Pancreas (tissue), 10 donors: ENCODE measurements around the gene RRM2. TPM values are rescaled to one million over a fixed set of nuclear protein-coding genes. Genes with fewer than 3 reads are reported as not detected.

Source experiments
- ATAC-seq, 4 donors: fragments of 200-7000 bp; cut with Tn5 transposase; one replicate each; pipeline versions ENCODE4 v1.8.0 to v1.9.1; 2020; ENCODE audit warnings: mild to moderate bottlenecking in 4 of 4, moderate library complexity in 4 of 4
- DNase-seq, 6 donors: peaks; one replicate each; pipeline ENCODE4 v3.0.0-alpha.2; 2020
- FAIRE-seq: peaks from 2 replicates; lab custom pipeline; 2012; peaks lifted over from hg19 to GRCh38; lab: Jason Lieb, UNC
- H3K27ac ChIP-seq, 4 donors: fragments of 200-600 bp; sonication (generic); 1 replicate in 3 of 4; 2 replicates in 1 of 4; pipeline versions ENCODE4 v1.5.0 to v1.8.0; 2020
- H3K27me3 ChIP-seq, 4 donors: fragments of 200-600 bp; one replicate each; pipeline ENCODE4 v1.8.0; 2021
- H3K36me3 ChIP-seq, 3 donors: fragments of 200-600 bp; sonication (generic) in 1 of 3; one replicate each; pipeline versions ENCODE4 v1.5.0 to v1.8.0; 2020 to 2021
- H3K4me1 ChIP-seq, 3 donors: fragments of 200-600 bp; one replicate each; pipeline ENCODE4 v1.8.0; 2021
- H3K4me3 ChIP-seq, 4 donors: fragments of 200-600 bp; sonication (generic) in 2 of 4; one replicate each; pipeline versions ENCODE4 v1.5.0 to v1.8.0; 2020 to 2021
- H3K9me3 ChIP-seq, 4 donors: fragments of 200-600 bp; one replicate each; pipeline ENCODE4 v1.8.0; 2021
- CTCF ChIP-seq, 4 donors: fragments of 200-600 bp; sonication (generic) in 3 of 4; IDR thresholded peaks; one replicate each; pipeline versions ENCODE4 v1.5.0 to v1.8.0; 2021; ENCODE audit warnings: antibody characterized with exemption in 4 of 4
- WGBS, 2 donors: extraction: QIAGEN DNeasy Blood & Tissue Kit; methylation state at CpG; one replicate each; pipeline ENCODE4 v1.1.7; 2013; 5-methylcytosine and 5-hydroxymethylcytosine counted together
- intact Hi-C, 3 donors: fragments of 100-400 bp; cut with DNase I; formaldehyde crosslinking; loops; one replicate each; pipeline versions ENCODE4 v1.11.1 to v1.14.2; 2022
- polyA plus RNA-seq, 2 donors: library from polyadenylated mRNA; stranded (reverse); fragments of 200-250 nt; gene quantifications; one replicate each; pipeline ENCODE4 v1.2.3, GENCODE V29; 2013
- total RNA-seq, 6 donors: library from RNA; stranded (reverse); fragmentation: NEBNext Ultra II Directional in 4 of 6; extraction: Animal tissue kit (Norgen Biotek cat#: 25700) in 4 of 6; gene quantifications; one replicate each; pipeline versions ENCODE4 v1.2.1 to v1.2.4, GENCODE V29; 2021 to 2023
- donor health status: healthy with polysubstance abuse.
- donor health status: DM: no; HTN: no; CAD: no; lungs with moderate emphysema.
- donor health status: DM: no; HTN: no; CAD: no.
- donor health status: control.
- donor health status: control.
- donor health status: Bipolar disorder and iron deficiency.
- donor health status: DM: yes; HTN: yes; CAD: no.
- donor health status: DM: no; HTN: no; CAD: no.
- donor health status: DM: no; HTN: no; CAD: no.
- donor health status: DM: yes; HTN: yes; CAD: no.

The RRM2 gene
- total and polyA plus RNA-seq, 8 donors, result 0.16 to 3.0 (median 1.3) TPM

GRCh38 chr2:10132596-10132995 lies 10.1 kb downstream of the RRM2 start:
- 91 to 93% methylated on average over 6 of the region's 6 CpGs for WGBS, 2 donors
- intact Hi-C loops, result loop anchor here in 1 of 3 donors (10.0 kb wide), 1 partner anchor 292 kb away; no protein-coding TSS in a partner anchor
- FAIRE-seq, result no peak

GRCh38 chr2:10132996-10133647 lies 10.6 kb downstream of the RRM2 start:
- H3K9me3 ChIP-seq, result no peaks in the 10 kb centered on the region
- 90 to 91% methylated on average over 6 of the region's 6 CpGs for WGBS, 2 donors
- no peak for TF ChIP-seq CTCF (IDR thresholded peaks at IDR 0.05)
- intact Hi-C loops, result loop anchor here in 1 of 3 donors (10.0 kb wide), 1 partner anchor 292 kb away; no protein-coding TSS in a partner anchor
- DNase-seq (peak in 1 of 6 donors; percentile 31), FAIRE-seq (no peak), ATAC-seq (no peak)
- H3K27me3 ChIP-seq, result no peaks in the 10 kb centered on the region
- H3K4me1 ChIP-seq, result no peaks in the 10 kb centered on the region
- H3K36me3 ChIP-seq, result no peaks in the 10 kb centered on the region
- no peak overlapping the region for H3K4me3 ChIP-seq
- H3K27ac ChIP-seq, result no peak overlapping the region

More at GRCh38 chr2:10132596-10132995, 10.1 kb downstream of the RRM2 start:
- H3K4me1 ChIP-seq, result no peaks in the 10 kb centered on the region
- no peaks in the 10 kb centered on the region for H3K36me3 ChIP-seq
- DNase-seq, result peak in 1 of 6 donors; percentile 49
- no peak for TF ChIP-seq CTCF (IDR thresholded peaks at IDR 0.05)
- no peaks in the 10 kb centered on the region for H3K9me3 ChIP-seq
- no peak overlapping the region for H3K27ac ChIP-seq
- no peaks in the 10 kb centered on the region for H3K27me3 ChIP-seq
- H3K4me3 ChIP-seq, result no peak overlapping the region
- no peak for ATAC-seq

GRCh38 chr2:10135296-10136089 lies 13.0 kb downstream of the RRM2 start:
- Histone ChIP-seq H3K4me3 (no peak overlapping the region), H3K9me3 (no peaks in the 10 kb centered on the region), H3K4me1 (no peaks in the 10 kb centered on the region), H3K36me3 (no peaks in the 10 kb centered on the region), H3K27ac (no peak overlapping the region), H3K27me3 (no peaks in the 10 kb centered on the region)
- FAIRE-seq (no peak), ATAC-seq (no peak), DNase-seq (peak in 1 of 6 donors; percentile 5)
- 95 to 97% methylated on average over 9 of the region's 9 CpGs for WGBS, 2 donors
- no peak for TF ChIP-seq CTCF (IDR thresholded peaks at IDR 0.05)
- intact Hi-C loops, result loop anchor here in 2 of 3 donors (5.0 to 10.0 kb wide), 2 partner anchors 289 to 302 kb away; no protein-coding TSS in a partner anchor

- no peak for TF ChIP-seq CTCF (IDR thresholded peaks at IDR 0.05)
- Histone ChIP-seq H3K36me3 (no peaks in the 10 kb centered on the region), H3K27me3 (no peaks in the 10 kb centered on the region), H3K4me1 (no peaks in the 10 kb centered on the region), H3K9me3 (no peaks in the 10 kb centered on the region), H3K4me3 (no peak overlapping the region), H3K27ac (no peak overlapping the region)
- FAIRE-seq (no peak), DNase-seq (peak in 1 of 6 donors; percentile 35), ATAC-seq (no peak)
- 77 to 83% methylated on average over 7 of the region's 7 CpGs for WGBS, 2 donors
- intact Hi-C loops, result loop anchor here in 2 of 3 donors (5.0 to 10.0 kb wide), 2 partner anchors 288 to 301 kb away; no protein-coding TSS in a partner anchor
Observed at GRCh38 chr2:10136101-10136934, 13.8 kb downstream of the RRM2 start.
